HG02852 (cell line): ENCODE measurements around the gene MOG.
"Not testable (repeated sequence)": the region's sequence is repeated elsewhere in the genome, so short reads cannot be mapped to it uniquely, and the experiment has no call there.

Source experiments
- ATAC-seq: cut with Tn5 transposase; IDR thresholded peaks from one replicate; pipeline ENCODE4 v1.9.1; 2021; ENCODE audit warnings: mild to moderate bottlenecking, moderate library complexity; ENCODE audit not compliant: unreplicated experiment

Gene MOG

GRCh38 chr6:29637247-29637646 is 19.6 kb upstream of the MOG start:
- no peak for ATAC-seq

GRCh38 chr6:29641430-29642148 is 15.3 kb upstream of the MOG start:
- no peak for ATAC-seq

GRCh38 chr6:29647927-29648642 is 8.8 kb upstream of the MOG start:
- no peak for ATAC-seq

GRCh38 chr6:29649701-29650673 is 6.9 kb upstream of the MOG start:
- peak; percentile 96 for ATAC-seq

- ATAC-seq, result no peak
Observed at GRCh38 chr6:29651413-29652197, 5.3 kb upstream of the MOG start.

- ATAC-seq, result no peak
Observed at GRCh38 chr6:29652198-29652584, 4.7 kb upstream of the MOG start.

- ATAC-seq, result no peak
Observed at GRCh38 chr6:29653452-29654038, 3.3 kb upstream of the MOG start.

- ATAC-seq, result no peak
Observed at GRCh38 chr6:29655658-29656057, 1.2 kb upstream of the MOG start.

GRCh38 chr6:29656157-29656556 is 735 bp upstream of the MOG start:
- no peak for ATAC-seq

GRCh38 chr6:29661071-29661470 is 4.2 kb downstream of the MOG start:
- no peak for ATAC-seq

- not testable (repeated sequence) for ATAC-seq
Observed at GRCh38 chr6:29661502-29662141, 4.7 kb downstream of the MOG start.

GRCh38 chr6:29663300-29664042 is 6.6 kb downstream of the MOG start:
- ATAC-seq, result no peak

GRCh38 chr6:29665942-29666825 is 9.3 kb downstream of the MOG start:
- no peak for ATAC-seq

GRCh38 chr6:29666826-29667130 is 9.9 kb downstream of the MOG start:
- no peak for ATAC-seq

- no peak for ATAC-seq
Observed at GRCh38 chr6:29667158-29667557, 10.3 kb downstream of the MOG start.

- ATAC-seq, result no peak
Observed at GRCh38 chr6:29671026-29671425, 14.1 kb downstream of the MOG start.

- not testable (repeated sequence) for ATAC-seq
Observed at GRCh38 chr6:29672116-29672515, 15.2 kb downstream of the MOG start.

- no peak for ATAC-seq
Observed at GRCh38 chr6:29673161-29673560, 16.3 kb downstream of the MOG start.
